Cerebellar cortex (tissue), 1 donor: Measurements from ENCODE around the gene CALML6.
"Not testable (repeated sequence)": the region's sequence is repeated elsewhere in the genome, so short reads cannot be mapped to it uniquely, and the experiment has no call there.

Experiments used
- DNase-seq: peaks from one replicate; pipeline ENCODE4 v3.0.0-alpha.2; 2015; ENCODE audit warnings: low spot score

Gene CALML6

GRCh38 chr1:1925437-1926345, 10.6 kb downstream of the CALML6 start:
- no peak for DNase-seq

- DNase-seq: no peak
Observed at GRCh38 chr1:1926346-1926811, 11.3 kb downstream of the CALML6 start.

GRCh38 chr1:1926886-1927660, 12.0 kb downstream of the CALML6 start:
- DNase-seq: no peak

- no peak for DNase-seq
Observed at GRCh38 chr1:1927751-1928150, 12.7 kb downstream of the CALML6 start.

GRCh38 chr1:1928231-1929101, 13.4 kb downstream of the CALML6 start:
- DNase-seq: no peak

- DNase-seq: no peak
Observed at GRCh38 chr1:1929102-1929638, 14.1 kb downstream of the CALML6 start.

- DNase-seq: no peak
Observed at GRCh38 chr1:1929639-1930545, 14.8 kb downstream of the CALML6 start.

- not testable (repeated sequence) for DNase-seq
Observed at GRCh38 chr1:1934848-1935247, 19.8 kb downstream of the CALML6 start.

GRCh38 chr1:1937061-1937460, 22.0 kb downstream of the CALML6 start:
- no peak for DNase-seq

GRCh38 chr1:1937549-1938275, 22.7 kb downstream of the CALML6 start:
- DNase-seq: no peak

- DNase-seq: no peak
Observed at GRCh38 chr1:1938276-1938573, 23.2 kb downstream of the CALML6 start.

GRCh38 chr1:1938613-1939295, 23.7 kb downstream of the CALML6 start:
- DNase-seq: no peak

- DNase-seq: no peak
Observed at GRCh38 chr1:1939296-1940122, 24.4 kb downstream of the CALML6 start.

- DNase-seq: no peak
Observed at GRCh38 chr1:1940123-1940425, 25.0 kb downstream of the CALML6 start.

- no peak for DNase-seq
Observed at GRCh38 chr1:1941211-1941841, 26.3 kb downstream of the CALML6 start.

GRCh38 chr1:1941868-1942752, 27.1 kb downstream of the CALML6 start:
- DNase-seq: no peak
